ENCODE results near the gene KCNMB1. TPM values are rescaled to one million over a fixed set of nuclear protein-coding genes. Genes with fewer than 3 reads are reported as not detected.

The KCNMB1 gene
- total and polyA plus RNA-seq, 2 donors (not counting 3 experiments of a cell fraction or from before 2014, with no cell fraction given) = 0.15 to 0.29 TPM

GRCh38 chr5:170430866-170431437 is 41.8 kb upstream of the KCNMB1 start:
- dilution Hi-C loops (cut with MboI; ENCODE audit: extremely low pct_ligation_motif_present, low sequenced_read_pairs) (no loop called here), intact Hi-C loops (cut with micrococcal nuclease) (no loop called here)
- no peak overlapping the region for H3K4me2 ChIP-seq (ENCODE audit: insufficient read depth, low read length)
- no TSS peak for BruUV-seq (replicated peaks)
- no peaks in the 10 kb centered on the region for H3K9me3 ChIP-seq (replicated peaks; ENCODE audit: control insufficient read depth, insufficient read depth, low read length)
- no peak overlapping the region for H3K27ac ChIP-seq (ENCODE audit: insufficient read depth, low read depth, low read length)
- no peak overlapping the region for H3K9ac ChIP-seq (replicated peaks; ENCODE audit: extremely low read depth, insufficient read depth, low read length)
- DNase-seq (ENCODE audit: low read depth, low spot score) (no peak), FAIRE-seq (no peak)
- CTCF ChIA-PET = interaction anchor here (0.9 to 6.5 kb wide), 5 partner anchors 11 to 205 kb away, joined by 3 to 288 read pairs (median 4); no protein-coding TSS in a partner anchor
- H4K20me1 ChIP-seq (replicated peaks; ENCODE audit: control insufficient read depth, extremely low read depth, insufficient read depth, low read length) = no peaks in the 10 kb centered on the region
- no peaks in the 10 kb centered on the region for H3K36me3 ChIP-seq (ENCODE audit: control insufficient read depth in 2 of 2, extremely low read depth in 1 of 2, insufficient read depth in 2 of 2, low read length in 2 of 2)
- TF ChIP-seq, protein P1, sequence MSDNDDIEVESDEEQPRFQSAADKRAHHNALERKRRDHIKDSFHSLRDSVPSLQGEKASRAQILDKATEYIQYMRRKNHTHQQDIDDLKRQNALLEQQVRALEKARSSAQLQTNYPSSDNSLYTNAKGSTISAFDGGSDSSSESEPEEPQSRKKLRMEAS (IDR thresholded peaks at IDR 0.05; ENCODE audit: insufficient read depth, insufficient read length) = no peak
- TF ChIP-seq FOS (IDR thresholded peaks at IDR 0.05; ENCODE audit: borderline replicate concordance, insufficient read depth, low read length) (no peak), MYC (IDR thresholded peaks at IDR 0.05; ENCODE audit: low read depth, low read length) (no peak), EZH2 (IDR thresholded peaks at IDR 0.05; ENCODE audit: borderline replicate concordance, low read depth, low read length, severe bottlenecking) (no peak), POLR2A (IDR thresholded peaks at IDR 0.05; ENCODE audit: low read depth, low read length) (no peak), POLR2AphosphoS5 (IDR thresholded peaks at IDR 0.05; ENCODE audit: insufficient read depth, low read depth, low read length) (no peak), GATA2 (IDR thresholded peaks at IDR 0.05; ENCODE audit: insufficient read depth, insufficient read length, low read depth, low read length) (no peak), JUN (IDR thresholded peaks at IDR 0.05; ENCODE audit: borderline replicate concordance, insufficient read depth, insufficient read length, low read depth) (no peak)
- TF ChIP-seq, protein P2, sequence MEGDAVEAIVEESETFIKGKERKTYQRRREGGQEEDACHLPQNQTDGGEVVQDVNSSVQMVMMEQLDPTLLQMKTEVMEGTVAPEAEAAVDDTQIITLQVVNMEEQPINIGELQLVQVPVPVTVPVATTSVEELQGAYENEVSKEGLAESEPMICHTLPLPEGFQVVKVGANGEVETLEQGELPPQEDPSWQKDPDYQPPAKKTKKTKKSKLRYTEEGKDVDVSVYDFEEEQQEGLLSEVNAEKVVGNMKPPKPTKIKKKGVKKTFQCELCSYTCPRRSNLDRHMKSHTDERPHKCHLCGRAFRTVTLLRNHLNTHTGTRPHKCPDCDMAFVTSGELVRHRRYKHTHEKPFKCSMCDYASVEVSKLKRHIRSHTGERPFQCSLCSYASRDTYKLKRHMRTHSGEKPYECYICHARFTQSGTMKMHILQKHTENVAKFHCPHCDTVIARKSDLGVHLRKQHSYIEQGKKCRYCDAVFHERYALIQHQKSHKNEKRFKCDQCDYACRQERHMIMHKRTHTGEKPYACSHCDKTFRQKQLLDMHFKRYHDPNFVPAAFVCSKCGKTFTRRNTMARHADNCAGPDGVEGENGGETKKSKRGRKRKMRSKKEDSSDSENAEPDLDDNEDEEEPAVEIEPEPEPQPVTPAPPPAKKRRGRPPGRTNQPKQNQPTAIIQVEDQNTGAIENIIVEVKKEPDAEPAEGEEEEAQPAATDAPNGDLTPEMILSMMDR (IDR thresholded peaks at IDR 0.05; ENCODE audit: extremely low read depth in 1 of 2, insufficient read depth in 1 of 2, low read depth in 1 of 2, low read length in 2 of 2) = no peak
- no peaks in the 10 kb centered on the region for H3K9me1 ChIP-seq (replicated peaks; ENCODE audit: control insufficient read depth, extremely low read depth, insufficient read depth, low read length)
- no peaks in the 10 kb centered on the region for H3K79me2 ChIP-seq (ENCODE audit: control insufficient read depth, insufficient read depth, low read length)
- H3K4me1 ChIP-seq (ENCODE audit: control insufficient read depth, extremely low read depth, insufficient read depth, low read length) = no peaks in the 10 kb centered on the region
- H2AFZ ChIP-seq (ENCODE audit: low read depth, low read length) = no peak overlapping the region
- peaks cover 6 to 10% of the 10 kb centered on the region in 2 experiments for H3K27me3 ChIP-seq (ENCODE audit: control insufficient read depth in 2 of 2, insufficient read depth in 2 of 2, low read length in 2 of 2)
- POLR2A ChIA-PET = no interaction called here
- H3K4me3 ChIP-seq (replicated peaks in 1 of 3; ENCODE audit: insufficient read depth in 1 of 3, low read depth in 1 of 3, low read length in 3 of 3) = no peak overlapping the region

All from endothelial cell of umbilical vein (primary cell).